SK-N-SH (cell line): Measurements from ENCODE around the gene RETSAT. TPM values are rescaled to one million over a fixed set of nuclear protein-coding genes. Genes with fewer than 3 reads are reported as not detected.

Experiments used
- CTCF ChIA-PET: fragments of 300-600, 350-600 bp; formaldehyde crosslinking; extraction: SDS; loops from one replicate; lab custom pipeline; 2021; lab: Yijun Ruan, JAX
- POLR2A ChIA-PET: fragments of 350-600 bp; sonication (Branson Sonifier 250); formaldehyde crosslinking; extraction: SDS; loops from one replicate; lab custom pipeline; 2020; ENCODE audit warnings: antibody characterized with exemption, inconsistent platforms; lab: Yijun Ruan, JAX
- DNase-seq: peaks from one replicate; pipeline ENCODE4 v3.0.0; 2012
- H2AFZ ChIP-seq: fragments of 200-600 bp; sonication (generic); 2 replicates; pipeline ENCODE4 v1.8.1; 2016; ENCODE audit warnings: antibody characterized with exemption, mild to moderate bottlenecking, low read depth
- H3F3A ChIP-seq: fragments of 200-600 bp; sonication (generic); replicated peaks from 2 replicates; pipeline ENCODE3; 2016; ENCODE audit warnings: antibody characterized with exemption, mild to moderate bottlenecking; ENCODE audit not compliant: insufficient read depth
- H3K27ac ChIP-seq, 2 experiments: fragments of 200-500 bp in 1 of 2; fragments of 200-600 bp in 1 of 2; sonication (Bioruptor generic) in 1 of 2; sonication (generic), shearing (Covaris generic) in 1 of 2; 2 replicates each; pipeline versions ENCODE4 v1.5.1 to v1.6.1; 2014 to 2016; ENCODE audit warnings: low read depth in 2 of 2, inconsistent platforms in 1 of 2, low read length in 1 of 2, mild to moderate bottlenecking in 1 of 2, mixed read lengths in 1 of 2
- H3K27me3 ChIP-seq: fragments of 200-600 bp; sonication (generic), shearing (Covaris generic); 2 replicates; pipeline ENCODE4 v1.6.1; 2016; ENCODE audit warnings: mixed run types; ENCODE audit not compliant: insufficient read depth
- H3K36me3 ChIP-seq, 2 experiments: fragments of 200-500 bp in 1 of 2; fragments of 200-600 bp in 1 of 2; sonication (Bioruptor generic) in 1 of 2; sonication (generic) in 1 of 2; replicated peaks in 1 of 2; 2 replicates each; pipeline versions ENCODE3 to v1.5.1; 2014 to 2016; ENCODE audit warnings: low read length in 1 of 2, mild to moderate bottlenecking in 1 of 2; ENCODE audit not compliant: insufficient read depth in 2 of 2, control insufficient read depth in 1 of 2
- H3K4me1 ChIP-seq, 2 experiments: fragments of 200-500 bp in 1 of 2; fragments of 200-600 bp in 1 of 2; sonication (Bioruptor generic) in 1 of 2; sonication (generic), shearing (Covaris generic) in 1 of 2; 2 replicates each; pipeline versions ENCODE4 v1.5.1 to v1.6.1; 2014 to 2016; ENCODE audit warnings: low read depth in 1 of 2, low read length in 1 of 2, mixed run types in 1 of 2; ENCODE audit not compliant: insufficient read depth in 2 of 2, control insufficient read depth in 1 of 2
- H3K4me2 ChIP-seq: fragments of 200-600 bp; sonication (generic), shearing (Covaris generic); 2 replicates; pipeline ENCODE4 v1.6.1; 2017; ENCODE audit warnings: mixed run types
- H3K4me3 ChIP-seq, 2 experiments: fragments of 200-500 bp in 1 of 2; fragments of 200-600 bp in 1 of 2; sonication (Bioruptor generic) in 1 of 2; sonication (generic), shearing (Covaris generic) in 1 of 2; 2 replicates each; pipeline versions ENCODE4 v1.5.1 to v1.8.1; 2014 to 2016; ENCODE audit warnings: low read depth in 2 of 2, inconsistent platforms in 1 of 2, low read length in 1 of 2, mild to moderate bottlenecking in 1 of 2, mixed read lengths in 1 of 2, moderate library complexity in 1 of 2
- H3K79me2 ChIP-seq: fragments of 200-600 bp; sonication (generic); 2 replicates; pipeline ENCODE4 v1.8.1; 2017; ENCODE audit warnings: mild to moderate bottlenecking; ENCODE audit not compliant: insufficient read depth
- H3K9ac ChIP-seq: fragments of 200-600 bp; sonication (generic); 2 replicates; pipeline ENCODE4 v1.6.1; 2017; ENCODE audit warnings: mixed run types
- H3K9me2 ChIP-seq: fragments of 200-600 bp; sonication (generic); 2 replicates; pipeline ENCODE4 v1.6.1; 2017; ENCODE audit warnings: mixed run types
- H3K9me3 ChIP-seq: fragments of 200-600 bp; sonication (generic); 2 replicates; pipeline ENCODE4 v1.6.1; 2017; ENCODE audit warnings: mixed run types, mild to moderate bottlenecking, moderate library complexity
- H4K20me1 ChIP-seq: fragments of 200-600 bp; sonication (generic); 2 replicates; pipeline ENCODE4 v1.6.1; 2017; ENCODE audit warnings: mild to moderate bottlenecking, mixed run types; ENCODE audit not compliant: insufficient read depth
- CTCF ChIP-seq: fragments of 200-600 bp; sonication (generic); IDR thresholded peaks from 2 replicates; pipeline ENCODE4 v1.6.1; 2017; ENCODE audit warnings: antibody characterized with exemption, mild to moderate bottlenecking, moderate library complexity
- ELF1 ChIP-seq: IDR thresholded peaks from 2 replicates; pipeline ENCODE4 v1.4.0; 2012
- FOSL2 ChIP-seq: IDR thresholded peaks from 2 replicates; pipeline ENCODE4 v1.4.0; 2012; ENCODE audit warnings: low read depth, mild to moderate bottlenecking, moderate library complexity, borderline replicate concordance
- GABPA ChIP-seq: IDR thresholded peaks from 2 replicates; pipeline ENCODE4 v1.4.0; 2012; ENCODE audit warnings: low read depth, mild to moderate bottlenecking
- IRF3 ChIP-seq: fragments of 150-350 bp; IDR thresholded peaks from 2 replicates; pipeline ENCODE4 v1.6.1; 2016; ENCODE audit warnings: mild to moderate bottlenecking, low read depth, low read length
- MAX ChIP-seq: IDR thresholded peaks from 2 replicates; pipeline ENCODE4 v1.4.0; 2012; ENCODE audit warnings: low read depth
- NFIC ChIP-seq: IDR thresholded peaks from 2 replicates; pipeline ENCODE4 v1.4.0; 2012; ENCODE audit warnings: borderline replicate concordance
- RAD21 ChIP-seq: IDR thresholded peaks from 2 replicates; pipeline ENCODE4 v1.6.1; 2012; ENCODE audit warnings: mild to moderate bottlenecking, low read length
- REST ChIP-seq: IDR thresholded peaks from 2 replicates; pipeline ENCODE4 v1.6.1; 2012; ENCODE audit warnings: mild to moderate bottlenecking, low read depth, low read length, moderate library complexity
- SMC3 ChIP-seq: IDR thresholded peaks from 2 replicates; pipeline ENCODE4 v1.6.1; 2012; ENCODE audit warnings: low read depth, low read length, improper control_type of control experiment
- TCF12 ChIP-seq: IDR thresholded peaks from 2 replicates; pipeline ENCODE4 v1.4.0; 2012
- TEAD4 ChIP-seq: IDR thresholded peaks from 2 replicates; pipeline ENCODE4 v1.4.0; 2012; ENCODE audit warnings: mild to moderate bottlenecking, borderline replicate concordance; ENCODE audit not compliant: insufficient read depth
- USF1 ChIP-seq: IDR thresholded peaks from 2 replicates; pipeline ENCODE4 v1.4.0; 2012; ENCODE audit warnings: low read depth, borderline replicate concordance
- USF2 ChIP-seq: fragments of 150-350 bp; IDR thresholded peaks from 2 replicates; pipeline ENCODE4 v1.6.1; 2017; ENCODE audit warnings: antibody characterized with exemption, low read length, low read depth, borderline replicate concordance
- YY1 ChIP-seq: IDR thresholded peaks from 2 replicates; pipeline ENCODE4 v1.4.0; 2012; ENCODE audit warnings: low read depth, mild to moderate bottlenecking
- WGBS: methylation state at CpG from one replicate; pipeline ENCODE4 v1.1.6; 2017; ENCODE audit warnings: low lambda C conversion rate; 5-methylcytosine and 5-hydroxymethylcytosine counted together
- polyA plus RNA-seq, 3 experiments: library from polyadenylated mRNA; depleted of rRNA; stranded (reverse); fragments of >200 nt; gene quantifications; 2 replicates each; pipeline ENCODE4 v1.2.3, GENCODE V29; 2012

The RETSAT gene
- polyA plus RNA-seq, 1 of the 3 experiments (the other 2 are of a cell fraction), result 28.0 TPM

- Histone ChIP-seq H3K4me1 (peaks cover 9% of the 10 kb centered on the region in 2 experiments; a peak in 2 of 4 replicates), H3K4me2 (no peak overlapping the region), H3K27ac (no peak overlapping the region), H3K9me2 (no peaks in the 10 kb centered on the region), H2AFZ (no peak overlapping the region), H3K4me3 (no peak overlapping the region), H4K20me1 (no peaks in the 10 kb centered on the region), H3K9me3 (0 out of 2 replicates have a peak, but pooled peaks cover 4% of the 10 kb centered on the region), H3K36me3 (no peaks in the 10 kb centered on the region), H3K79me2 (no peaks in the 10 kb centered on the region), H3K9ac (no peak overlapping the region), H3K27me3 (no peaks in the 10 kb centered on the region), H3F3A (peaks cover 14% of the 10 kb centered on the region)
- POLR2A ChIA-PET, result no interaction called here
- TF ChIP-seq USF1, result no peak
- no peak for TF ChIP-seq TCF12
- no peak for TF ChIP-seq ELF1
- TF ChIP-seq REST, result no peak
- no peak for TF ChIP-seq IRF3
- no peak for TF ChIP-seq TEAD4
- TF ChIP-seq USF2, result no peak
- no peak for TF ChIP-seq GABPA
- TF ChIP-seq NFIC, result no peak
- TF ChIP-seq RAD21, result no peak
- TF ChIP-seq SMC3, result no peak
- no peak for TF ChIP-seq YY1
- no peak for TF ChIP-seq FOSL2
- TF ChIP-seq MAX, result no peak
- no peak for TF ChIP-seq CTCF
- 75% methylated on average over 7 of the region's 7 CpGs for WGBS
- CTCF ChIA-PET, result interaction anchor here (2.0 kb wide), 1 partner anchor 11 kb away, joined by 5 read pairs; no protein-coding TSS in a partner anchor
- no peak for DNase-seq
Measured at GRCh38 chr2:85401464-85401805, 47.1 kb upstream of the RETSAT start.
